ENCODE results near the gene DEFB129.

DNA sequence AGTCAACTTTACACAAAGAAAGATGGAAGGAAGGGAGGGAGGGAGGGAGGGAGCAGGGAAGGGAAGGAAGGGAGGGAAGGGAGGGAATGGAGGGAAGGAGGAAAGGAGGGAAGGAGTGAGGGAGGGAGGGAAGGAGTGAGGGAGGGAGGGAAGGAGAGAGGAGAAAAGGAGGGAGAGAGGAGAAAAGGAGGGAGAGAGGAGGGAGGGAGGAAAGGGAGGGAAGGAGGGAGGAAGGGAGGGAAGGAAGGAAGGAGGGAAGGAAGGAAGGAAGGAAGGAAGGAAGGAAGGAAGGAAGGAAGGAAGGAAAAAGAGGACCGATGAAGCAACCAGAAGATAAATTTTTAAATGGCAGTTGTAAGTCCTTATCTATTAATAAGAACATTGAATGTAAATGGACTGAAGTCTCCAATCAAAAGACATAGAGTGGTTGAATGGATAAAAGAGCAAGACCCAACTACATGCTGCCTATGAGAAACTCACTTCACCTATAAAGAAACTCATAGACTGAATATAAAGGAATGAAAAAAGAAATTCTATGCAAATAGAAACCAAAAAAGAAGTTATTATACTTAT is 5.7 kb upstream of the DEFB129 start:
- TF ChIP-seq, protein P1, sequence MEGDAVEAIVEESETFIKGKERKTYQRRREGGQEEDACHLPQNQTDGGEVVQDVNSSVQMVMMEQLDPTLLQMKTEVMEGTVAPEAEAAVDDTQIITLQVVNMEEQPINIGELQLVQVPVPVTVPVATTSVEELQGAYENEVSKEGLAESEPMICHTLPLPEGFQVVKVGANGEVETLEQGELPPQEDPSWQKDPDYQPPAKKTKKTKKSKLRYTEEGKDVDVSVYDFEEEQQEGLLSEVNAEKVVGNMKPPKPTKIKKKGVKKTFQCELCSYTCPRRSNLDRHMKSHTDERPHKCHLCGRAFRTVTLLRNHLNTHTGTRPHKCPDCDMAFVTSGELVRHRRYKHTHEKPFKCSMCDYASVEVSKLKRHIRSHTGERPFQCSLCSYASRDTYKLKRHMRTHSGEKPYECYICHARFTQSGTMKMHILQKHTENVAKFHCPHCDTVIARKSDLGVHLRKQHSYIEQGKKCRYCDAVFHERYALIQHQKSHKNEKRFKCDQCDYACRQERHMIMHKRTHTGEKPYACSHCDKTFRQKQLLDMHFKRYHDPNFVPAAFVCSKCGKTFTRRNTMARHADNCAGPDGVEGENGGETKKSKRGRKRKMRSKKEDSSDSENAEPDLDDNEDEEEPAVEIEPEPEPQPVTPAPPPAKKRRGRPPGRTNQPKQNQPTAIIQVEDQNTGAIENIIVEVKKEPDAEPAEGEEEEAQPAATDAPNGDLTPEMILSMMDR (IDR thresholded peaks at IDR 0.05): no peak
- TF ChIP-seq POLR2AphosphoS5 (IDR thresholded peaks at IDR 0.05): no peak
- no peak for TF ChIP-seq POLR2A (IDR thresholded peaks at IDR 0.05; ENCODE audit: low read depth)
- no peak for TF ChIP-seq EP300 (IDR thresholded peaks at IDR 0.05)
